Measurements from ENCODE around the gene TFPI. TPM values are rescaled to one million over a fixed set of nuclear protein-coding genes. Genes with fewer than 3 reads are reported as not detected.

TFPI gene
- total and polyA plus RNA-seq, 2 experiments from 2014 or later: 79.9 to 122 TPM

DNA sequence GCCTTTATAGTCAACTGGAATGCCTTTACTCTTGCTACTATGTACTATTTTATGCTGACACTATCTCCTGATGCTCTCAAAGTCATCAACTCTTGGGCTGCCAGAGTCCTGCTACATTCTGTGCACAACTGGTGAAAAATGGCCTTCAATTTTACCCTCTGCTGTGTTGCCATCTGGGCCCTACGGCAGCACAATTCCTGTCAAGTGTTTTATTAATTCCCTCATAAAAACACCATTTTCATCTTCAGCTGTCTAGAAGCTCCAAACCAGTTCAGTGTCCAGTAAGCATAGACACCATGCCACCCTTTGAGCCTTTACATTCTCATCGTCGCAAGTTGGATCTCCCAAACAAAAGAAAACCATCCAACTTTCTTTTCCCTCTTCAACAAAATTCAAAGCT, 132.7 kb downstream of the TFPI start:
- no peaks in the 10 kb centered on the region for H4K20me1 ChIP-seq (ENCODE audit: insufficient read depth, poor library complexity, severe bottlenecking)
- no peak overlapping the region for H2AFZ ChIP-seq
- no peaks in the 10 kb centered on the region for H3K9me2 ChIP-seq (replicated peaks; ENCODE audit: insufficient read depth)
- no peak for TF ChIP-seq EZH2 (IDR thresholded peaks at IDR 0.05; ENCODE audit: borderline replicate concordance)
- no peak for TF ChIP-seq CTCF (IDR thresholded peaks at IDR 0.05; ENCODE audit: poor library complexity)
- TF ChIP-seq EZH2phosphoT487 (IDR thresholded peaks at IDR 0.05; ENCODE audit: low read depth, severe bottlenecking, unreplicated experiment): no peak
- H3K4me1 ChIP-seq (ENCODE audit: insufficient read depth): no peaks in the 10 kb centered on the region
- no peak overlapping the region for H3K4me2 ChIP-seq
- no peaks in the 10 kb centered on the region for H3K36me3 ChIP-seq (replicated peaks; ENCODE audit: insufficient read depth, low read depth)
- H3K4me3 ChIP-seq: no peak overlapping the region
- no peak for DNase-seq (ENCODE audit: low spot score)
- H3K9me3 ChIP-seq (ENCODE audit: low read depth): no peaks in the 10 kb centered on the region
- no peak overlapping the region for H3K27ac ChIP-seq
- H3K27me3 ChIP-seq: no peaks in the 10 kb centered on the region
- 94% methylated on average over 3 of the region's 3 CpGs for WGBS (ENCODE audit: low lambda C conversion rate, missing lambda C conversion rate)
- H3K79me2 ChIP-seq: no peaks in the 10 kb centered on the region

GRCh38 chr2:187419808-187420207, 134.4 kb downstream of the TFPI start:
- Histone ChIP-seq H3K4me1 (ENCODE audit: insufficient read depth) (no peaks in the 10 kb centered on the region), H4K20me1 (ENCODE audit: insufficient read depth, poor library complexity, severe bottlenecking) (no peaks in the 10 kb centered on the region), H3K36me3 (replicated peaks; ENCODE audit: insufficient read depth, low read depth) (no peaks in the 10 kb centered on the region), H3K4me3 (no peak overlapping the region), H3K9me3 (ENCODE audit: low read depth) (no peaks in the 10 kb centered on the region), H3K27ac (no peak overlapping the region), H3K79me2 (no peaks in the 10 kb centered on the region), H2AFZ (no peak overlapping the region), H3K9me2 (replicated peaks; ENCODE audit: insufficient read depth) (no peaks in the 10 kb centered on the region), H3K27me3 (no peaks in the 10 kb centered on the region), H3K4me2 (no peak overlapping the region)
- TF ChIP-seq CTCF (IDR thresholded peaks at IDR 0.05; ENCODE audit: poor library complexity) (no peak), EZH2phosphoT487 (IDR thresholded peaks at IDR 0.05; ENCODE audit: low read depth, severe bottlenecking, unreplicated experiment) (no peak), EZH2 (IDR thresholded peaks at IDR 0.05; ENCODE audit: borderline replicate concordance) (no peak)
- no peak for DNase-seq (ENCODE audit: low spot score)
- 100% methylated on average over 1 of the region's 1 CpG for WGBS (ENCODE audit: low lambda C conversion rate, missing lambda C conversion rate)

GRCh38 chr2:187415449-187415848, 138.8 kb downstream of the TFPI start:
- no peak for DNase-seq (ENCODE audit: low spot score)
- 85% methylated on average over 5 of the region's 5 CpGs for WGBS (ENCODE audit: low lambda C conversion rate, missing lambda C conversion rate)
- H3K27me3 ChIP-seq: no peaks in the 10 kb centered on the region
- H3K9me3 ChIP-seq (ENCODE audit: low read depth): no peaks in the 10 kb centered on the region
- no peaks in the 10 kb centered on the region for H4K20me1 ChIP-seq (ENCODE audit: insufficient read depth, poor library complexity, severe bottlenecking)
- TF ChIP-seq EZH2 (IDR thresholded peaks at IDR 0.05; ENCODE audit: borderline replicate concordance) (no peak), EZH2phosphoT487 (IDR thresholded peaks at IDR 0.05; ENCODE audit: low read depth, severe bottlenecking, unreplicated experiment) (no peak), CTCF (IDR thresholded peaks at IDR 0.05; ENCODE audit: poor library complexity) (no peak)
- H3K27ac ChIP-seq: no peak overlapping the region
- H3K4me1 ChIP-seq (ENCODE audit: insufficient read depth): no peaks in the 10 kb centered on the region
- no peaks in the 10 kb centered on the region for H3K79me2 ChIP-seq
- no peak overlapping the region for H3K4me3 ChIP-seq
- no peaks in the 10 kb centered on the region for H3K36me3 ChIP-seq (replicated peaks; ENCODE audit: insufficient read depth, low read depth)
- no peaks in the 10 kb centered on the region for H3K9me2 ChIP-seq (replicated peaks; ENCODE audit: insufficient read depth)
- no peak overlapping the region for H2AFZ ChIP-seq
- H3K4me2 ChIP-seq: no peak overlapping the region

Small RNA genes within 50 kb of the gene (small RNA-seq; reads per million reads assigned to genes)
- gene GAPDHP59: not detected

Other genes with a start within 250 kb of the TFPI start
- gene CALCRL, start 106.2 kb downstream of the TFPI start, total RNA-seq: 10.6 and 10.8 TPM in 2 replicates
- 2.6 and 3.2 TPM in 2 replicates for gene CALCRL, start 106.2 kb downstream of the TFPI start, polyA plus RNA-seq

Data from hepatocyte (in vitro differentiated cells).